T-helper 17 cell (primary cell): ENCODE data around the gene BAG1. TPM values are rescaled to one million over a fixed set of nuclear protein-coding genes. Genes with fewer than 3 reads are reported as not detected.

ENCODE experiments used
- ATAC-seq: fragments of 150-1000 bp; cut with Tn5 transposase; 2 replicates; pipeline ENCODE4 v1.10.0; 2021; ENCODE audit warnings: mild to moderate bottlenecking, moderate library complexity
- DNase-seq, 3 donors: peaks; one replicate each; pipeline versions ENCODE4 v3.0.0 to v3.0.0-alpha.2; 2020 to 2021
- H3K9me3 ChIP-seq: one replicate; pipeline ENCODE4 v1.7.0; 2013; ENCODE audit warnings: low read length, mild to moderate bottlenecking; ENCODE audit not compliant: control insufficient read depth, poor library complexity, severe bottlenecking
- H3K27ac Mint-ChIP-seq: one replicate; pipeline ENCODE4 v1.8.0; 2022; ENCODE audit warnings: mild to moderate bottlenecking, moderate library complexity, mixed read lengths
- H3K27me3 Mint-ChIP-seq: one replicate; pipeline ENCODE4 v1.8.0; 2022; ENCODE audit warnings: mixed read lengths
- H3K36me3 Mint-ChIP-seq: one replicate; pipeline ENCODE4 v1.8.0; 2022; ENCODE audit warnings: low read depth, mixed read lengths
- H3K4me1 Mint-ChIP-seq: one replicate; pipeline ENCODE4 v1.8.0; 2022; ENCODE audit warnings: mild to moderate bottlenecking, mixed read lengths
- H3K4me3 Mint-ChIP-seq: one replicate; pipeline ENCODE4 v1.8.0; 2022; ENCODE audit warnings: mild to moderate bottlenecking, moderate library complexity, mixed read lengths
- total RNA-seq, 4 donors: library from RNA in 2 of 4; stranded (reverse) in 2 of 4; gene quantifications; one replicate each; pipeline ENCODE4 v1.2.3 and lab custom pipeline; 2022 to 2026

BAG1 gene
- total RNA-seq, 2 donors from 2014 or later, result 51.6 to 62.5 TPM

DNA sequence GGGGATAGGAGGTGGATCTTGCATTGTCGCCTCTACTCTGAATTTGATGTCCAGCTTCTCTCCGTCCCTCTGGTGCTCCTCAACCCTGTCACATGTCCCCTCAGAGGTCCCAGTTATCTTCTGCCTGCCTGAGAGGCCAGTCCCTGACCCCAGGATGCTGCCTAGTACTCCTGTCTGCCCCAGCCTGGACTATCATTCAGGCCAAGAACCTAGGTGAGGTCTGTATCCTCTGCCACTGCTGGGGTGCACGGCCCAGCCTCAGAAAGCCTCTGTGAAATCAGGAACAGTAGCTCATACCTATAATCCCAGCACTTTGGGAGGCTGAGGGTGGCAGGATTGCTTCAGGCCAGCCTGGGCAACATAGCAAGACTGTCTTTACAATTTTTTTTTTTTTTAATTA is 15.9 kb downstream of the BAG1 start:
- ATAC-seq (no peak), DNase-seq (no peak)
- H3K36me3 Mint-ChIP-seq, result peaks cover 18% of the 10 kb centered on the region
- H3K4me3 Mint-ChIP-seq, result no peak overlapping the region
- no peaks in the 10 kb centered on the region for H3K27me3 Mint-ChIP-seq
- H3K9me3 ChIP-seq, result no peaks in the 10 kb centered on the region
- H3K27ac Mint-ChIP-seq, result no peak overlapping the region
- H3K4me1 Mint-ChIP-seq, result peaks cover 7% of the 10 kb centered on the region

DNA sequence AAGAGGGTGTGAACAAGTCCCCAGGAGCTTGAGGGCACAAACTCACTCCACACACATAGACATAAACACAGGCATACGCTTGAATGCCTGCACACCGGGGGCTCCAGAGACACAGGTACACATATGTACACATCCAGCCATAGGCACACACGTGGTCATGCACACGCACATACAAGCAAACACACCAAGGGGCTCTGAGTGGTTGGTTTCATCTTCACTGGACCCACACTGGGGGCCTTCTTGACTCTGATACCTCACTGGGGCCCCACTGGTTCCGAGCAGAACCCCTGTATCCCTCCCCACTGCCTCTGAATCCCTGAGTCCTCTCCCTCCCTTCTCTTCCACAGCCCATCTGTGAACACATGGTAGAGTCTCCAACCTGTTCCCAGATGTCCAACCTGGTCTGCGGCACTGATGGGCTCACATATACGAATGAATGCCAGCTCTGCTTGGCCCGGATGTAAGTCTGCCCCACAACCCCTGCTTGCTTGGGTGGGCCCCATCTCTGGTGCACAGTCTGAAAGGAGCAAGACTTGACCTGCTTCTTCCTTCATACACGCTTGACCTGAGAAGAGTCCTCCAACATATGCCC is 18.1 kb downstream of the BAG1 start:
- no peak for DNase-seq
- Mint-ChIP-seq H3K4me1 (peaks cover 5% of the 10 kb centered on the region), H3K36me3 (peaks cover 11% of the 10 kb centered on the region), H3K4me3 (no peak overlapping the region), H3K27ac (no peak overlapping the region), H3K27me3 (no peaks in the 10 kb centered on the region)
- H3K9me3 ChIP-seq, result no peaks in the 10 kb centered on the region
- ATAC-seq, result no peak

DNA sequence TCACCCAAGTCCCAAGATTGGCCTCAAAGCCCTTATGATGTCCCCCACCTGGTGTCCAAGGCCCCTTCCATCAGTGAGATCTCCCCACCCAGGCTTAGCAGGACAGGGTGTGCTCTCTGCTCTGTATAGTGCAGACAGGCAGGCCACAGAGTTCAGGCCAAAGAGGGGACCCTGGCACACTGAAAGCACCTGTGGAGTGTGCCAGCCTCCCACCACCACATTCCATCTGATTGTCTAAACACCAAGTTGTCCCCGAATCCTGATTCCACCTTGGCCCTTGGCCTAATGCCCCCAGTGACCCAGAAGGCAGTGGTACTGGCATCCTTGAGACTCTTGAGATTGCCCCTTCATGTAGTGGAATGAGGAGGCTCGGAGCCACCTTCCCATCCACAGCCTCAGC is 19.2 kb downstream of the BAG1 start:
- H3K9me3 ChIP-seq, result no peaks in the 10 kb centered on the region
- Mint-ChIP-seq H3K36me3 (peaks cover 14% of the 10 kb centered on the region), H3K27ac (peak overlapping the region; percentile 54), H3K27me3 (peaks cover 8% of the 10 kb centered on the region), H3K4me3 (no peak overlapping the region), H3K4me1 (peaks cover 5% of the 10 kb centered on the region)
- ATAC-seq (no peak), DNase-seq (no peak)

DNA sequence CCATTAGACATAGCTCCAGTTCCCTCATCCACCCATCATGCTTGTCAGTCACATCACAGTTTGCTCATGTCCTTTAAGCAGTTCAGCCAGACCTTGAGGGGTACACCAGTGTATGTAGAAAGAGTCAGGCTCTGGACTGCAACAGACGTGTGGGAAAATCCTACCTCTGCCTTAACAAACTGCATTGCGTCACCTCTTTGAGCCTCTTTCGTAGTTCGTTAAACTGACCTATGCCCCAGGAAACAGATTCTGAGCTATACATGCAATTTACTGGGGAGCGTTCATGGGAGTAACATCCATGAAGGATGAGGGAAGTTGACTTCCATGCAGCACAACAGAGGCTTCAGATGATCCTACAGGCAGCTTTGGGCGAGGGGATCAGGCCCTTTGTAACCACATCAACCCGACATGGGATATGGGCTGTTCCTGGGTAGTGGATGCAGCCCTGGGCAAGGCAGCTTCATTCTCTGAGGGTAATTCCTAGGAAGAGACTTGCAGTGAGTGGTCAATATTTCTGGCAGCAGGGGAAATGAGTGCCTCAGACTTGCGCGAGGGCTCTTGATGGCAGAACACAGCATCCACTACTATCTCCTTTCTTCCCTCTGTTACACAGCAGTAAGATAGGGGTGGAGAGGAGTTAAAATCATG is 20.2 kb downstream of the BAG1 start:
- ATAC-seq (no peak), DNase-seq (no peak)
- Mint-ChIP-seq H3K4me3 (no peak overlapping the region), H3K36me3 (peaks cover 12% of the 10 kb centered on the region), H3K4me1 (peaks cover 5% of the 10 kb centered on the region), H3K27ac (no peak overlapping the region), H3K27me3 (peaks cover 14% of the 10 kb centered on the region)
- H3K9me3 ChIP-seq, result no peaks in the 10 kb centered on the region

DNA sequence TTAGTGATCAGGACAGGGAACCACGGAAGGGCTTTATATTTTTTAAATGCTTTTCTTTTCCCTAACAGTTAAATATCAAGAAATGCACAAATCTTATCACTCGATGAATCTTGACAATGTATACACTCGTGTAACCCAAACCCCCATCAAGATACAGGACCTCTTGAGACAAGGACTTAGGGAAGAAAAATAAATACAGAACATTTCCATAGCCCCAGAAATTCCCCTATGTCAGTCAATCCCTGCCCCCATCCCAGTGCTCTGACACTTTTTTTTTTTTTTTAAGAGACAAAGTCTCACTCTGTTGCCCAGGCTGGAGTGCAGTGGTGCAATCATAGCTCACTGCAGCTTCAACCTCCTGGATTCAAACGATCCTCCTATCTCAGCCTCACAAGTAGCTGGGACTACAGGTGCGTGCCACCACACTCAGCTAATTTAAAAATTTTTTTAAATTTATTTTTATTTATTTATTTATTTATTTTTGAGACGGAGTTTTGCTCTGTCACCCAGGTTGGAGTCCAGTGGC is 21.8 kb downstream of the BAG1 start:
- peaks cover 14% of the 10 kb centered on the region for H3K27me3 Mint-ChIP-seq
- DNase-seq (no peak), ATAC-seq (no peak)
- no peak overlapping the region for H3K4me3 Mint-ChIP-seq
- H3K27ac Mint-ChIP-seq, result no peak overlapping the region
- H3K9me3 ChIP-seq, result no peaks in the 10 kb centered on the region
- H3K4me1 Mint-ChIP-seq, result peaks cover 2% of the 10 kb centered on the region
- H3K36me3 Mint-ChIP-seq, result peaks cover 8% of the 10 kb centered on the region

DNA sequence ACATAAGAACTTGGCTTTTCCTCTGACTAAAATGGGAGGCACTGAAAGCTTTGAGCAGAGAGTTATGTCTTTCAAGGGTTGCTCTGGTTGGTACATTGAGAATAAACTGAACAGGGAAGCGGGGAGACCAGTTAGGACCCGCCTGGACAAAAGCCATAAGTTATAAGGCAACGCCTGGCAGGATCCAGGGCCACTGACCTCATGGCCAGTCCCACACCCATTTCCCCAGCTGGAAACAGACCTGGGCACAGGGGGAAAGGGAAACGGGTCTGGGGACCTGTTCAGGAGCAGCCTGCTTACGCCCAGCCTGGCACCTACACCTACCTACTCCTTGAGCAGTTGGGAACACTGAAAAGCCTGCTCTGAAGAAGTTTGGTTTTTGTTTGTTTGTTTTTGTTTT is 23.2 kb downstream of the BAG1 start:
- DNase-seq (no peak), ATAC-seq (no peak)
- H3K4me1 Mint-ChIP-seq, result peaks cover 2% of the 10 kb centered on the region
- peaks cover 3% of the 10 kb centered on the region for H3K36me3 Mint-ChIP-seq
- peaks cover 14% of the 10 kb centered on the region for H3K27me3 Mint-ChIP-seq
- no peak overlapping the region for H3K4me3 Mint-ChIP-seq
- H3K9me3 ChIP-seq, result no peaks in the 10 kb centered on the region
- H3K27ac Mint-ChIP-seq, result no peak overlapping the region

DNA sequence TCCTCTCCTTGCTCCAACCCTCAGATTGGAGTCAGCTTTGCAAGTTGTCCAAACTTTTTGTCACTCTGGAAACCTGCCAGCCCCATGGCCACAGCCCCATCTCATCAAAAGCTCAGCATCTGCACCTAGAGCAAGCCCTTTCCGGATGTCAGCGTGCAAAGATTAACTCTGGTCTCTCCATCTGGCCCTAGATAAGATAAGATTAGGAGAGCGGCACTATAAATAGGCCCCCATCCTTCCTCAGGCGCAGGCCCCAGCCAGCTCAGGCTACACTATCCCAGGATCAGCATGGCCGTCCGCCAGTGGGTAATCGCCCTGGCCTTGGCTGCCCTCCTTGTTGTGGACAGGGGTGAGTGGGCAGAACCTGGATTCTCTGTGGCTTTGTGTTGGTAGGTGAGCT is 24.6 kb downstream of the BAG1 start, which contains the start of gene SPINK4:
Gene SPINK4 (plus strand): TSS at position 247 of the 400 bp plus-strand sequence. CDS start 42 bp downstream, at position 289.
- H3K27me3 Mint-ChIP-seq, result peaks cover 23% of the 10 kb centered on the region
- ATAC-seq (no peak), DNase-seq (no peak)
- no peaks in the 10 kb centered on the region for H3K9me3 ChIP-seq
- peaks cover 2% of the 10 kb centered on the region for H3K4me1 Mint-ChIP-seq
- H3K4me3 Mint-ChIP-seq, result no peak within 1 kb of the TSS
- peaks cover 9% of the 10 kb centered on the region for H3K36me3 Mint-ChIP-seq
- H3K27ac Mint-ChIP-seq, result no peak within 1 kb of the TSS

DNA sequence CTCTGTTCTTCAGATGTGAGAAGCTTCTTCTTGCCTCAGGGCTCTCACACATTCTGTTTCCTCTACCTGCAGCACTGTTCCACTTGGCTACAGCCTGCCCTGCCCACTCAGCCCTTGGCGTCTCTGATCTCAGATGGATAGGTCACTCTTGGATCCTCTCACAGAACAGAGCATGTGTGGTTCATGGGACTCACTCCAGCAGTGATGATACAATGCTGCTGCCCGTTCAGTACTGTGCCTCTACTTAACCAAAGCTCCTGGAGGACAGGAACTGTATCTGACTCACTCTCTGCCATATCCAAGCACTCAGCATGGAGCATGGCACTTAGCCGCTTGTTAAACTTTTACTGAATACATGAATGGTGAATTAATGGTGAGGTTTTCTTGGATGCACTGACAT is 27.9 kb downstream of the BAG1 start:
- Mint-ChIP-seq H3K27ac (no peak overlapping the region), H3K27me3 (peaks cover 34% of the 10 kb centered on the region), H3K4me1 (peaks cover 2% of the 10 kb centered on the region), H3K36me3 (peaks cover 9% of the 10 kb centered on the region), H3K4me3 (no peak overlapping the region)
- no peaks in the 10 kb centered on the region for H3K9me3 ChIP-seq
- no peak for DNase-seq
- no peak for ATAC-seq

DNA sequence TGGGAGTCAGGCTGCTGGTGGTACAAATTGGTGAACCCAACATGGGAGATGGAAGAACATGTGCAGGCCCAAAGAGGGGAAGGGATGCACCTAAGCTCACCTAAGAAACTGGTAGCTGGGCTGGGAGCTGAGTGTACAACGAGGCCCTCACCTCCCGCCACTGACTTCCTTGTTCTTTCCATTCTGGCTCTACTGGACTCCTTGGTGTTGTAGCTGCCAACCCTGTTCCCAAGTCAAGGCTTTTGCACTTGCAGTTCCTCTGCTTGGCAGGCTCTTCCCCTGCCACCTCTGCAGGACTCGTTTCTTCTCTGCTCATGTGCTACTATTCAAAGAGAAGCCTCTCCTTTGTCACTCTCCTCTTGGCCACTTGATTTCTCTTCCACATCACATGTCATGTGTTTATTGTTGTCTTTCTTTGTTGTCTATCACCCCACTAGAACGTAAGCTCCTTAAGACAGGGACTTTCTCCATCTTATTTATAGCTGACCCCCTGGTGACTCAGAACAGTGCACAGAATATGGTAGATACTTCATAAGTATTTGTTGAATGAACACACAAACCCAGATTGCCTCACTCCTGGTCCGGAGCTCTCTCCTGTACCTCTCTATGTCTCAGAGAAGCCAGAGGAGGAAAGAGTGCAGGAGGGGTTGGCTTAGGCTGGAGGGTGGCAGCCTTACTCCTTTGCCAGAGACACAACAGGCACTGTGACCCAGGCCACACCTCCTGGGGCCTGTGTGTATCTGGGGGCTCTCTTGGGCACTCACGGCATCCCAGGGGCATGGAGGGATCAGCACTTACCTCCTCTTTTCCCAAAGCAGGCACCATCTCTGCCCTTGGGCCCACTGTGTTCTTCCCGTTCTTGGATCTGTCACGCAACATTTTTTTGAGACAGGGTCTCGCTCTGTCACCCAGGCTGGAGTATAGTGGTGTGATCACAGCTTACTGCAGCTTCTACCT is 29.7 kb downstream of the BAG1 start:
- ATAC-seq (no peak), DNase-seq (no peak)
- H3K27ac Mint-ChIP-seq, result no peak overlapping the region
- H3K4me3 Mint-ChIP-seq, result no peak overlapping the region
- peaks cover 1% of the 10 kb centered on the region for H3K4me1 Mint-ChIP-seq
- H3K9me3 ChIP-seq, result no peaks in the 10 kb centered on the region
- H3K36me3 Mint-ChIP-seq, result peaks cover 6% of the 10 kb centered on the region
- peaks cover 24% of the 10 kb centered on the region for H3K27me3 Mint-ChIP-seq

DNA sequence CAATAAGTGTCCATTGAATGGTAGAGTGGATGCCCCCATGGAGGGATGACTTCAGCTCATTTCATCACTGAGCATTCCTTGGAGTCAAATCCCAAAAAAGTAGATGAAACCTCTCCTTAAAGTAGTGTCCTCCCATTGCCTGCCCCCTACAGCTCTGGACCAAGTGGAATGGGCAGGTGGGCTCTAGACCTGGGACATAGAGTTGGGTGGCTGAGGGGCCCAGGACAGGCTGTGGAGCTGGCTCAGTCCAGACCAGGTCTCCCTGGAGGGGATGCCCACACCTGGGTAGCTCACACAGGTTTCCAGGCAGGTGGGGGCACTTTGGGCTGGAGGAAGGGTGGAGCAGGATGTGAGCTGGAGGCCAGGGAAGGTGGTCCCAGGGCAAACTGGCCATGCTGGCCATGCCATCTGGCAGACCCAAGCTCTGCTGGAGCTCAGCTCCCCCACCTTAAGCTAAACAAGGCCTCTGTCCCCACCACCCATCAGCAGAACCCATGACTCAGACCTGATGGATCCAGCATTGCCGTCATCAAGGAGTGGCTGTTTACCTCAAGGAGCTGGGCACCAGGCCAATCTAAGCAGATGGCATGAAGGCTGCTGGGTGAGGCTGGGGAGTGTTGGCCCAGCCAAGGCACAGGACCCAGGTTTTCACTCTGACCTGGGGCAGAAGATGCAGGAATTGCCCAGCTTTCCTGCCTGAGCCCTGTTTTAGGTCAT is 30.7 kb downstream of the BAG1 start:
- Mint-ChIP-seq H3K27ac (no peak overlapping the region), H3K27me3 (peaks cover 21% of the 10 kb centered on the region), H3K36me3 (peaks cover 6% of the 10 kb centered on the region), H3K4me3 (no peak overlapping the region), H3K4me1 (no peaks in the 10 kb centered on the region)
- no peak for ATAC-seq
- DNase-seq, result no peak
- no peaks in the 10 kb centered on the region for H3K9me3 ChIP-seq

DNA sequence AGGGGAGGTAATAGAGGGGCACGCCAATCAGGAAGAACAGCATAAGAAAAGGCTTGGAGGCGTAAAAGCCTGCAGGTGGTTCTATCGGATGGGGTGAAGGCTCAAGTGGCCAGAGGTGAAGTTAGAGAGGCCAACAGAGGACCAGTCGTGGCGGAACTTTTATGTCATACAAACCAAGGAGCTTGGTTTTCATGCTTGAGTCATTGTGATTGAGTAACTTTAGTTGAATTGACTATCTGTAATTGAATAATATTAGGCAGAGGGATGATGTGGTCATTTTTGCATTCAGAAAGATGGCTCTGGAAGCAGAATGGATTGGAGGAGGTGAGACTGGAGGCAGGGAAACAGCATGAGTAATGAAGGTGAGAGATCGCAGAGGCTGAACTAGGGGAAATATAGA is 31.7 kb downstream of the BAG1 start:
- Mint-ChIP-seq H3K36me3 (peaks cover 6% of the 10 kb centered on the region), H3K4me3 (no peak overlapping the region), H3K4me1 (peaks cover 2% of the 10 kb centered on the region)

DNA sequence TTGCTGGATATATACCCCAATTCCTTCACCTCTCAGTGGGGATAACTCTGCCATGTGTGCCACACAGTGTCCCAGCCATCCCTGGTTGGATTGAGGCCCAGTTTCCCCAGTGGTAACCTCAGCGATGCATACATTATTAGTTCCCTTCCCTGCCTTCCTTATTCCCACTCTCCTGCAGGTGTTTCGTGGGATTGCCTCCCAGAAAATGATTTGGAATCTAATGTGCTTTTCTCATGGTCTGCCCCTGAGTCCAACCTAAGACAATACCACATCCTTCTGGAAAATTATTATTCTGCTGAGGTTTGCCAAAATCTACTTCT is 32.9 kb downstream of the BAG1 start:
- no peaks in the 10 kb centered on the region for H3K9me3 ChIP-seq
- DNase-seq (no peak), ATAC-seq (no peak)
- peaks cover 6% of the 10 kb centered on the region for H3K36me3 Mint-ChIP-seq
- H3K27ac Mint-ChIP-seq, result no peak overlapping the region
- H3K4me1 Mint-ChIP-seq, result peaks cover 2% of the 10 kb centered on the region
- peaks cover 21% of the 10 kb centered on the region for H3K27me3 Mint-ChIP-seq
- H3K4me3 Mint-ChIP-seq, result no peak overlapping the region

More for the DNA sequence above, 31.7 kb downstream of the BAG1 start:
- Mint-ChIP-seq H3K27ac (no peak overlapping the region), H3K27me3 (peaks cover 21% of the 10 kb centered on the region)
- ATAC-seq (no peak), DNase-seq (no peak)
- H3K9me3 ChIP-seq, result no peaks in the 10 kb centered on the region
